Breast epithelium (tissue), 4 donors: Measurements from ENCODE around the gene PRRC2B. TPM values are rescaled to one million over a fixed set of nuclear protein-coding genes. Genes with fewer than 3 reads are reported as not detected.

Experiments used
- DNase-seq, 2 donors: peaks; one replicate each; pipeline ENCODE4 v3.0.0-alpha.2; 2019; ENCODE audit warnings: low spot score in 2 of 2
- H3K27ac ChIP-seq, 2 donors: fragments of 200-600 bp; sonication (generic) in 1 of 2; one replicate each; pipeline ENCODE4 v1.5.1; 2016 to 2019; ENCODE audit warnings: mild to moderate bottlenecking in 1 of 2
- H3K27me3 ChIP-seq, 2 donors: fragments of 200-600 bp; sonication (generic) in 1 of 2; one replicate each; pipeline versions ENCODE4 v1.5.1 to v1.6.0; 2017 to 2019; ENCODE audit warnings: control low read depth in 1 of 2, mild to moderate bottlenecking in 1 of 2
- H3K36me3 ChIP-seq: fragments of 200-600 bp; one replicate; pipeline ENCODE4 v1.5.1; 2019
- H3K4me1 ChIP-seq, 2 donors: fragments of 200-600 bp; sonication (generic); one replicate each; pipeline ENCODE4 v1.5.1; 2016 to 2019; ENCODE audit warnings: control low read depth in 1 of 2
- H3K4me3 ChIP-seq, 3 donors: fragments of 200-600 bp; sonication (generic); 1 replicate in 2 of 3; 2 replicates in 1 of 3; pipeline ENCODE4 v1.5.1; 2016 to 2019; ENCODE audit warnings: mild to moderate bottlenecking in 3 of 3, moderate library complexity in 2 of 3
- H3K9me3 ChIP-seq, 2 donors: fragments of 200-600 bp; sonication (generic) in 1 of 2; one replicate each; pipeline ENCODE4 v1.5.1; 2016 to 2019; ENCODE audit warnings: control low read depth in 1 of 2
- CTCF ChIP-seq, 3 donors: fragments of 450-650 bp; IDR thresholded peaks; one replicate each; pipeline ENCODE4 v1.5.1; 2016 to 2017; ENCODE audit warnings: antibody characterized with exemption in 3 of 3, mild to moderate bottlenecking in 3 of 3, moderate library complexity in 3 of 3
- POLR2A ChIP-seq: fragments of 450-650 bp; IDR thresholded peaks from one replicate; pipeline ENCODE4 v1.6.1; 2016; ENCODE audit warnings: antibody characterized with exemption, mild to moderate bottlenecking, moderate library complexity
- POLR2AphosphoS5 ChIP-seq, 3 donors: sonication (generic); formaldehyde crosslinking; IDR thresholded peaks; one replicate each; pipeline ENCODE4 v1.6.1; 2017; ENCODE audit warnings: antibody characterized with exemption in 3 of 3
- intact Hi-C: fragments of 100-400 bp; cut with DNase I; formaldehyde crosslinking; loops from one replicate; pipeline ENCODE4 v1.15.1; 2023; ENCODE audit warnings: low total_unique reads
- total RNA-seq, 3 donors: library from RNA; depleted of rRNA; stranded (reverse); fragments of >200 nt; gene quantifications; one replicate each; pipeline ENCODE4 v1.1.0, GENCODE V29; 2016

Gene PRRC2B
- total RNA-seq, 3 donors from 2014 or later = 95.9 to 143 (median 102) TPM

DNA sequence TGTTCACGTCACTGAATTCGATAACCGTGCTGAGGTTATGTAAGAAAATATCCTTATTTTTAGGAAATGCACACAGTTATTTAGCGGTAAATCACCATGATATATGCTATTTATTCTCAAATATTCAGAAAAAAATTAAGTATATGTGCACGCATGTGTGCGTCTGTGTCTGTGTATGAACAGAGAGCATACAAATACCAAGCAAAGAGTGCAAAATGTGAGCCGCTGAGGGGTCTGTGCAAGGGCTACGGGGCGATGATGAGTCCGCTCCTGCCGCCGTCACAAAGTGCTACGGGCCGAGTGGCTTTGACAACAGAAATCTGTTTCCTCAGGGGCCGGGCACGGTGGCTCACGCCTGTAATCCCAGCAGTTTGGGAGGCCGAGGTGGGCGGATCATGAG, 144.1 kb downstream of the PRRC2B start:
- Histone ChIP-seq H3K4me1 (no peaks in the 10 kb centered on the region), H3K27me3 (no peaks in the 10 kb centered on the region), H3K9me3 (peaks cover 7 to 11% of the 10 kb centered on the region in 2 donors), H3K27ac (no peak overlapping the region), H3K36me3 (no peaks in the 10 kb centered on the region), H3K4me3 (no peak overlapping the region)
- no peak for DNase-seq
- TF ChIP-seq POLR2AphosphoS5 (IDR thresholded peaks at IDR 0.05) (no peak), POLR2A (no peak), CTCF (IDR thresholded peaks at IDR 0.05) (no peak)
- intact Hi-C loops = no loop called here

DNA sequence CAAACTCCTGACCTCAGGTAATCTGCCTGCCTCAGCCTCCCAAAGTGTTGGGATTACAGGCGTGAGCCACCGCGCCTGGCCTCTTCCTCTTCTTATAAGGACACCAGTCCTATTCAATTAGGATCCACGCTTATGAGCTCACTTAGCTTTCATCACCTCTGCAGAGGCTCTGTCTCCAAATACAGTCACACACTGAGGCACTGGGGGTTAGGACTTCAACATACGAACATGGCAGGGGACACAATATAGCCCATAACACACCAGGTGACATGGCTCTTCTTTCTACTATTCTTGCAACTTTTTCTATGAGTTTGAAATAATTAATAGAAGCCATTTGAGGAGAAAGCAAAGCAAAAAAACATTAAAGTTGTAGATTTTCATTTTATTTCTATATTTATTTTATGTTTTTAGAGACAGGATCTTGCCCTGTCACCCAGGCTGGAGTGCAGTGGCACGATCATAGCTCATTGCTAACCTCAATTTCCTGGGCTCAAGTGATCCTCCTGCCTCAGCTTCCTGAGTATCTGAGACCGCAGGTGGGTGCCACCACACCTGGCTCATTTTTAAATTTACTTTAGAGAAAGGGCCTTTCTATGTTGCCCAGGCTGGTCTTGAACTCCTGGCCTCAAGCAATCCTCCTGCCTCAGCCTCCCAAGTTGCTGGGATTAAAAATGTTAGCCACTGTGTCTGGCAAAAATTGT, 145.5 kb downstream of the PRRC2B start:
- no peaks in the 10 kb centered on the region for H3K27me3 ChIP-seq
- DNase-seq = no peak
- H3K9me3 ChIP-seq = peaks cover 19 to 23% of the 10 kb centered on the region in 2 donors
- H3K36me3 ChIP-seq = no peaks in the 10 kb centered on the region
- no peak overlapping the region for H3K27ac ChIP-seq
- no peaks in the 10 kb centered on the region for H3K4me1 ChIP-seq
- H3K4me3 ChIP-seq = no peak overlapping the region
- intact Hi-C loops = no loop called here
- TF ChIP-seq POLR2AphosphoS5 (IDR thresholded peaks at IDR 0.05) (no peak), CTCF (IDR thresholded peaks at IDR 0.05) (no peak), POLR2A (no peak)

GRCh38 chr9:131543141-131543540, 149.3 kb downstream of the PRRC2B start:
- H3K36me3 ChIP-seq = no peaks in the 10 kb centered on the region
- peaks cover 20 to 23% of the 10 kb centered on the region in 2 donors for H3K9me3 ChIP-seq
- H3K27ac ChIP-seq = no peak overlapping the region
- H3K4me3 ChIP-seq = no peak overlapping the region
- no peak for TF ChIP-seq POLR2AphosphoS5 (IDR thresholded peaks at IDR 0.05)
- TF ChIP-seq POLR2A = no peak
- no peak for TF ChIP-seq CTCF (IDR thresholded peaks at IDR 0.05)
- peaks cover 12 to 20% of the 10 kb centered on the region in 2 donors for H3K27me3 ChIP-seq
- intact Hi-C loops = no loop called here
- peaks cover 0 to 7% of the 10 kb centered on the region in 2 donors for H3K4me1 ChIP-seq
- DNase-seq = no peak

DNA sequence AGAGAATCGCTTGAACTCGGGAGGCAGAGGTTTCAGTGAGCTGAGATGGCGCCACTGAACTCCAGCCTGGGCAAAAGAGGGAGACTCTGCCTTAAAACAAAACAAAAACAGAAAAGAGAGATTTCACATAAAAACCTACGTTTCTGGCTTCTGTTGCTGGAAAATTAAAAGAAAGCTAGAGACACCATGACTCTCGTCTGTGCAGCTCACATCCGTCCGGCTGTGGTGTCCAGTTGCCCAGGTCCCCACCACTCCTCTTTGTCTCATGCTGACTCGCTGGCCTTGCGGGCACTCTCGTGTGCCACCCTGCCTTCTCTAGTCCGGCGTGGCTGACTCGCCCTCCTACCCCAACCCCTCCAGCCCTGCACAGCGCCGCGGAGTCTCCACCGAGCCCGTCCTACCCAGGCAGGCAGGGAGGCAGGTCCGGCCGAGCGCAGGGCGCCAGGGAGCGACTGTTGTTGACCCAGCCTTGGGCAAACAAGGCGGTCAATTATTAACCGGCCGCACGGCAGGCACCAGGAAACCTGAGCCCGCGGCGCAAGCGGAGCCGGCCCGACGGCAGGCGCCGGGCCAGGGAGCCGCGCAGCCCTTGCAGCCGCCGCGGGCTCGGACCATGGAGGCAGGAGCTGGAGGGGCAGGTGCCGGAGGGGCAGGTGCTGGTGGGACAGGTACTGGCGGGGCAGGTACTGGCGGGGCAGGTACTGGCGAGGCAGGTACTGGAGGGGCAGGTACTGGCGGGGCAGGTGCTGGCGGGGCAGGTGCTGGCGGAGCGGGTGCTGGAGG, 151.3 kb downstream of the PRRC2B start, which contains the start of gene PRRT1B:
TSS of gene PRRT1B (plus strand) at position 521 of the 783 bp plus-strand sequence. CDS start at position 614, 93 bp downstream.
- peak in 1 of 2 donors; percentile 83 for DNase-seq
- no peak within 1 kb of the TSS for H3K27ac ChIP-seq
- intact Hi-C loops = no loop called here
- TF ChIP-seq CTCF (IDR thresholded peaks at IDR 0.05) (no peak), POLR2A (no peak), POLR2AphosphoS5 (IDR thresholded peaks at IDR 0.05) (no peak)
- H3K9me3 ChIP-seq = peaks cover 20 to 23% of the 10 kb centered on the region in 2 donors
- H3K27me3 ChIP-seq = peaks cover 12 to 20% of the 10 kb centered on the region in 2 donors
- peaks cover 0 to 7% of the 10 kb centered on the region in 2 donors for H3K4me1 ChIP-seq
- no peaks in the 10 kb centered on the region for H3K36me3 ChIP-seq
- peak within 1 kb of the TSS in 2 of 3 donors; percentile 35 to 52 for H3K4me3 ChIP-seq
